GM19099 (cell line): ENCODE measurements around the gene TFAP2B.

Experiments used
- POLR2A ChIP-seq: IDR thresholded peaks from 3 replicates; pipeline ENCODE4 v1.6.1; 2011; ENCODE audit warnings: low read depth; ENCODE audit not compliant: insufficient read length; ENCODE audit errors: extremely low read depth

Gene TFAP2B

GRCh38 chr6:50821441-50822077 is 2.9 kb downstream of the TFAP2B start:
- no peak for TF ChIP-seq POLR2A

- TF ChIP-seq POLR2A, result no peak
Measured at GRCh38 chr6:50822078-50822476, 3.4 kb downstream of the TFAP2B start.

GRCh38 chr6:50823094-50823920 is 4.6 kb downstream of the TFAP2B start:
- TF ChIP-seq POLR2A, result no peak

GRCh38 chr6:50824552-50824951 is 5.9 kb downstream of the TFAP2B start:
- no peak for TF ChIP-seq POLR2A

- no peak for TF ChIP-seq POLR2A
Measured at GRCh38 chr6:50825375-50826036, 6.8 kb downstream of the TFAP2B start.

GRCh38 chr6:50826037-50826761 is 7.5 kb downstream of the TFAP2B start:
- no peak for TF ChIP-seq POLR2A

GRCh38 chr6:50826803-50827202 is 8.1 kb downstream of the TFAP2B start:
- no peak for TF ChIP-seq POLR2A

- TF ChIP-seq POLR2A, result no peak
Measured at GRCh38 chr6:50829049-50829448, 10.4 kb downstream of the TFAP2B start.

- no peak for TF ChIP-seq POLR2A
Measured at GRCh38 chr6:50829898-50830444, 11.3 kb downstream of the TFAP2B start.

GRCh38 chr6:50831186-50831585 is 12.5 kb downstream of the TFAP2B start:
- TF ChIP-seq POLR2A, result no peak

GRCh38 chr6:50832912-50833311 is 14.2 kb downstream of the TFAP2B start:
- no peak for TF ChIP-seq POLR2A

- no peak for TF ChIP-seq POLR2A
Measured at GRCh38 chr6:50834929-50835410, 16.3 kb downstream of the TFAP2B start.

- no peak for TF ChIP-seq POLR2A
Measured at GRCh38 chr6:50836231-50836630, 17.6 kb downstream of the TFAP2B start.

GRCh38 chr6:50837589-50838445 is 19.1 kb downstream of the TFAP2B start:
- no peak for TF ChIP-seq POLR2A
